Breast epithelium (tissue), 4 donors: ENCODE data around the gene NBEAL2. TPM values are rescaled to one million over a fixed set of nuclear protein-coding genes. Genes with fewer than 3 reads are reported as not detected.

Source experiments
- DNase-seq, 2 donors: peaks; one replicate each; pipeline ENCODE4 v3.0.0-alpha.2; 2019; ENCODE audit warnings: low spot score in 2 of 2
- H3K27ac ChIP-seq, 2 donors: fragments of 200-600 bp; sonication (generic) in 1 of 2; one replicate each; pipeline ENCODE4 v1.5.1; 2016 to 2019; ENCODE audit warnings: mild to moderate bottlenecking in 1 of 2
- H3K27me3 ChIP-seq, 2 donors: fragments of 200-600 bp; sonication (generic) in 1 of 2; one replicate each; pipeline versions ENCODE4 v1.5.1 to v1.6.0; 2017 to 2019; ENCODE audit warnings: control low read depth in 1 of 2, mild to moderate bottlenecking in 1 of 2
- H3K36me3 ChIP-seq: fragments of 200-600 bp; one replicate; pipeline ENCODE4 v1.5.1; 2019
- H3K4me1 ChIP-seq, 2 donors: fragments of 200-600 bp; sonication (generic); one replicate each; pipeline ENCODE4 v1.5.1; 2016 to 2019; ENCODE audit warnings: control low read depth in 1 of 2
- H3K4me3 ChIP-seq, 3 donors: fragments of 200-600 bp; sonication (generic); 1 replicate in 2 of 3; 2 replicates in 1 of 3; pipeline ENCODE4 v1.5.1; 2016 to 2019; ENCODE audit warnings: mild to moderate bottlenecking in 3 of 3, moderate library complexity in 2 of 3
- H3K9me3 ChIP-seq, 2 donors: fragments of 200-600 bp; sonication (generic) in 1 of 2; one replicate each; pipeline ENCODE4 v1.5.1; 2016 to 2019; ENCODE audit warnings: control low read depth in 1 of 2
- CTCF ChIP-seq, 3 donors: fragments of 450-650 bp; IDR thresholded peaks; one replicate each; pipeline ENCODE4 v1.5.1; 2016 to 2017; ENCODE audit warnings: antibody characterized with exemption in 3 of 3, mild to moderate bottlenecking in 3 of 3, moderate library complexity in 3 of 3
- POLR2A ChIP-seq: fragments of 450-650 bp; IDR thresholded peaks from one replicate; pipeline ENCODE4 v1.6.1; 2016; ENCODE audit warnings: antibody characterized with exemption, mild to moderate bottlenecking, moderate library complexity
- POLR2AphosphoS5 ChIP-seq, 3 donors: sonication (generic); formaldehyde crosslinking; IDR thresholded peaks; one replicate each; pipeline ENCODE4 v1.6.1; 2017; ENCODE audit warnings: antibody characterized with exemption in 3 of 3
- intact Hi-C: fragments of 100-400 bp; cut with DNase I; formaldehyde crosslinking; loops from one replicate; pipeline ENCODE4 v1.15.1; 2023; ENCODE audit warnings: low total_unique reads
- total RNA-seq, 3 donors: library from RNA; depleted of rRNA; stranded (reverse); fragments of >200 nt; gene quantifications; one replicate each; pipeline ENCODE4 v1.1.0, GENCODE V29; 2016

NBEAL2 gene
- total RNA-seq, 3 donors from 2014 or later: 16.8 to 58.3 (median 54.4) TPM

- H3K4me1 ChIP-seq: peaks cover 16 to 53% of the 10 kb centered on the region in 2 donors
- intact Hi-C loops: no loop called here
- no peak for DNase-seq
Observed at GRCh38 chr3:46934498-46935167, 44.8 kb upstream of the NBEAL2 start.

GRCh38 chr3:46935168-46935858 lies 44.2 kb upstream of the NBEAL2 start:
- TF ChIP-seq POLR2AphosphoS5 (IDR thresholded peaks at IDR 0.05): peak; percentile 12 to 47 (median 33)
- TF ChIP-seq CTCF (IDR thresholded peaks at IDR 0.05): peak; percentile 24 to 61 (median 34)
- no peak for TF ChIP-seq POLR2A
- H3K4me3 ChIP-seq: no peak overlapping the region
- peak overlapping the region; percentile 85 to 89 for H3K27ac ChIP-seq
- peak; percentile 58 to 89 for DNase-seq
- no peaks in the 10 kb centered on the region for H3K27me3 ChIP-seq
- no peaks in the 10 kb centered on the region for H3K36me3 ChIP-seq
- no peaks in the 10 kb centered on the region for H3K9me3 ChIP-seq
- H3K4me1 ChIP-seq: peaks cover 16 to 46% of the 10 kb centered on the region in 2 donors
- intact Hi-C loops: no loop called here

More at GRCh38 chr3:46934498-46935167, 44.8 kb upstream of the NBEAL2 start:
- Histone ChIP-seq H3K36me3 (no peaks in the 10 kb centered on the region), H3K27me3 (no peaks in the 10 kb centered on the region), H3K4me3 (no peak overlapping the region), H3K27ac (peak overlapping the region; percentile 85 to 89), H3K9me3 (no peaks in the 10 kb centered on the region)
- no peak for TF ChIP-seq POLR2A
- TF ChIP-seq POLR2AphosphoS5 (IDR thresholded peaks at IDR 0.05): no peak
- no peak for TF ChIP-seq CTCF (IDR thresholded peaks at IDR 0.05)

- Histone ChIP-seq H3K36me3 (no peaks in the 10 kb centered on the region), H3K27ac (peak overlapping the region; percentile 85 to 89)
Observed at GRCh38 chr3:46935989-46936558, 43.4 kb upstream of the NBEAL2 start.

GRCh38 chr3:46936733-46937250 lies 42.7 kb upstream of the NBEAL2 start:
- TF ChIP-seq POLR2A: no peak
- intact Hi-C loops: no loop called here
- H3K4me3 ChIP-seq: no peak overlapping the region
- H3K27me3 ChIP-seq: no peaks in the 10 kb centered on the region
- no peaks in the 10 kb centered on the region for H3K36me3 ChIP-seq
- peak in 1 of 2 donors; percentile 27 for DNase-seq
- peaks cover 8 to 34% of the 10 kb centered on the region in 2 donors for H3K4me1 ChIP-seq
- H3K9me3 ChIP-seq: no peaks in the 10 kb centered on the region
- peak overlapping the region; percentile 38 to 89 for H3K27ac ChIP-seq

More at GRCh38 chr3:46935989-46936558, 43.4 kb upstream of the NBEAL2 start:
- intact Hi-C loops: no loop called here
- Histone ChIP-seq H3K9me3 (no peaks in the 10 kb centered on the region), H3K4me3 (no peak overlapping the region), H3K27me3 (no peaks in the 10 kb centered on the region), H3K4me1 (peaks cover 13 to 41% of the 10 kb centered on the region in 2 donors)
- no peak for DNase-seq
- TF ChIP-seq POLR2A (no peak), POLR2AphosphoS5 (IDR thresholded peaks at IDR 0.05) (no peak), CTCF (IDR thresholded peaks at IDR 0.05) (no peak)

GRCh38 chr3:46938118-46938517 lies 41.3 kb upstream of the NBEAL2 start:
- H3K9me3 ChIP-seq: no peaks in the 10 kb centered on the region
- no peaks in the 10 kb centered on the region for H3K36me3 ChIP-seq
- H3K27ac ChIP-seq: peak overlapping the region in 1 of 2 donors; percentile 89
- peak in 1 of 2 donors; percentile 14 for DNase-seq
- no peak overlapping the region for H3K4me3 ChIP-seq
- no peak for TF ChIP-seq POLR2AphosphoS5 (IDR thresholded peaks at IDR 0.05)
- TF ChIP-seq POLR2A: no peak
- TF ChIP-seq CTCF (IDR thresholded peaks at IDR 0.05): no peak
- H3K4me1 ChIP-seq: peaks cover 8 to 22% of the 10 kb centered on the region in 2 donors
- H3K27me3 ChIP-seq: no peaks in the 10 kb centered on the region
- intact Hi-C loops: no loop called here
